Measurements from ENCODE around the gene ANAPC7. TPM values are rescaled to one million over a fixed set of nuclear protein-coding genes. Genes with fewer than 3 reads are reported as not detected.

Gene ANAPC7
- total RNA-seq, result 10 to 100 TPM; 60.2 to 65.8 TPM

DNA sequence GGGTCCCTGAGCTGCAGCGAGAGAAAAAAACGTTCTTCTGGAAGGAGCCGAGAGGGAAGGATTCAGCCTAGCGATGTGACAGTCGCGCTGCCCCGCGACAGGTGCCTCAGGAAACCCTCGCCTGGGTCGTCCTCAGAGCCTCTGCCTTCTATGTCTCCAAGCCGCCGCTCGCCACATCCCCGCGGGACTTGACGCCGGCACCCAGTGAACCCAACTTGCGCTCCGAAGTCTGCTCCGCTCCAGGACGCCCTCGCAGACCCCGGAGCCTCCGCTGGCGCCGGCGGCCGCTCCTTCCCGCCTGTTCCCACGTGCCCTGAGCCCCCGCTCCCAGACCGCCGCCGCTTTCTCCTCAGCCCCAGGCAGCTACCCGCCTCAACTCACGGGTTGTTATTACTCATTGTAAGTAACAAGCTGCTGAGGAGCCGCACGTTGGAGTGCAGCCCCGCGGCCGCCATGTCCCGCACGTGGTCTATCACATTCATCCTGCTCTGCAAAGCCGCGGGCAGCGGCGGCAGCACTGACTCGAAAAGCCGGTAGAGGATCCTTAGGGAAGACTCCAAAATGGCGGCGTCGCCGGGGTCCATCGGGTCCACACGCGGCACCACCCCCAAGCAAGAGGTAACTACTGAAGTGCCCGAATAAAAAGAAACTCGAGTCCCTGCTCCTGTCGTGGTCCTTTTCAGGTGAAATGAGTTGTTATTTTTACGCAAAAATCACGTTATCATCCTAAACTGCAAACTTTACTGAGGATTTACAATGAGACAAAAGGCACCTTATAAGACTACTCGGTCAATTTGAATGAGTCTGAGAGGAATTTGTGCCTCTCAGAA is at the start of gene ANAPC7:
TSS of gene ANAPC7 (minus strand) at position 563 of the 830 bp plus-strand sequence. CDS start at position 482, 81 bp downstream.
- Histone ChIP-seq H3K27ac (peak within 1 kb of the TSS; percentile 91 to 94), H3K4me3 (peak within 1 kb of the TSS; percentile 80 to 92), H3K4me1 (replicated peaks) (no peaks in the 10 kb centered on the region), H3K9me3 (no peaks in the 10 kb centered on the region), H3K27me3 (replicated peaks; ENCODE audit: insufficient read depth) (no peaks in the 10 kb centered on the region), H3K36me3 (peaks cover 0 to 4% of the 10 kb centered on the region in 2 donors)
- TF ChIP-seq POLR2A (IDR thresholded peaks at IDR 0.05) (peak; percentile 46), POLR2AphosphoS5 (IDR thresholded peaks at IDR 0.05) (peak; percentile 65)
- TF ChIP-seq, protein P1, sequence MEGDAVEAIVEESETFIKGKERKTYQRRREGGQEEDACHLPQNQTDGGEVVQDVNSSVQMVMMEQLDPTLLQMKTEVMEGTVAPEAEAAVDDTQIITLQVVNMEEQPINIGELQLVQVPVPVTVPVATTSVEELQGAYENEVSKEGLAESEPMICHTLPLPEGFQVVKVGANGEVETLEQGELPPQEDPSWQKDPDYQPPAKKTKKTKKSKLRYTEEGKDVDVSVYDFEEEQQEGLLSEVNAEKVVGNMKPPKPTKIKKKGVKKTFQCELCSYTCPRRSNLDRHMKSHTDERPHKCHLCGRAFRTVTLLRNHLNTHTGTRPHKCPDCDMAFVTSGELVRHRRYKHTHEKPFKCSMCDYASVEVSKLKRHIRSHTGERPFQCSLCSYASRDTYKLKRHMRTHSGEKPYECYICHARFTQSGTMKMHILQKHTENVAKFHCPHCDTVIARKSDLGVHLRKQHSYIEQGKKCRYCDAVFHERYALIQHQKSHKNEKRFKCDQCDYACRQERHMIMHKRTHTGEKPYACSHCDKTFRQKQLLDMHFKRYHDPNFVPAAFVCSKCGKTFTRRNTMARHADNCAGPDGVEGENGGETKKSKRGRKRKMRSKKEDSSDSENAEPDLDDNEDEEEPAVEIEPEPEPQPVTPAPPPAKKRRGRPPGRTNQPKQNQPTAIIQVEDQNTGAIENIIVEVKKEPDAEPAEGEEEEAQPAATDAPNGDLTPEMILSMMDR (IDR thresholded peaks at IDR 0.05), result peak in 1 of 4 experiments; percentile 6
- intact Hi-C loops (cut with DNase I), result no loop called here
- WGBS, result under 1% methylated on average over 62 of the region's 62 CpGs
- peak; percentile 87 for DNase-seq (ENCODE audit: low spot score)

- 58% methylated on average over 1 of the region's 1 CpG for WGBS
- DNase-seq (ENCODE audit: low spot score), result no peak
- intact Hi-C loops (cut with DNase I), result loop anchor here (5.0 kb wide), 2 partner anchors 151 to 436 kb away; no protein-coding TSS in a partner anchor
Measured at GRCh38 chr12:110451263-110451662, 47.8 kb upstream of the ANAPC7 start.

GRCh38 chr12:110449799-110450497 is 46.4 kb upstream of the ANAPC7 start, which contains the start of gene ARPC3:
TSS of gene ARPC3 (minus strand) at chr12:110450337. CDS start at chr12:110450260, 77 bp downstream.
- intact Hi-C loops (cut with DNase I), result loop anchor here (5.0 kb wide), 2 partner anchors 152 to 437 kb away; no protein-coding TSS in a partner anchor

More at GRCh38 chr12:110451263-110451662, 47.8 kb upstream of the ANAPC7 start:
- peaks cover 3% of the 10 kb centered on the region for H3K4me1 ChIP-seq (replicated peaks)
- no peaks in the 10 kb centered on the region for H3K9me3 ChIP-seq
- H3K27me3 ChIP-seq (replicated peaks; ENCODE audit: insufficient read depth), result no peaks in the 10 kb centered on the region
- H3K27ac ChIP-seq, result peak overlapping the region in 1 of 2 donors; percentile 79
- TF ChIP-seq POLR2AphosphoS5 (IDR thresholded peaks at IDR 0.05) (no peak), POLR2A (IDR thresholded peaks at IDR 0.05) (no peak)
- TF ChIP-seq, protein P1 (IDR thresholded peaks at IDR 0.05), result no peak
- H3K4me3 ChIP-seq, result no peak overlapping the region
- no peaks in the 10 kb centered on the region for H3K36me3 ChIP-seq

GRCh38 chr12:110444455-110444854 is 40.9 kb upstream of the ANAPC7 start:
- H3K9me3 ChIP-seq, result no peaks in the 10 kb centered on the region
- 95% methylated on average over 3 of the region's 3 CpGs for WGBS
- no peak for DNase-seq (ENCODE audit: low spot score)
- no peak for TF ChIP-seq POLR2A (IDR thresholded peaks at IDR 0.05)
- H3K27ac ChIP-seq, result no peak overlapping the region
- H3K36me3 ChIP-seq, result peaks cover 0 to 9% of the 10 kb centered on the region in 2 donors
- no peaks in the 10 kb centered on the region for H3K27me3 ChIP-seq (replicated peaks; ENCODE audit: insufficient read depth)
- peaks cover 3% of the 10 kb centered on the region for H3K4me1 ChIP-seq (replicated peaks)
- intact Hi-C loops (cut with DNase I), result no loop called here
- no peak overlapping the region for H3K4me3 ChIP-seq

More at GRCh38 chr12:110449799-110450497, 46.4 kb upstream of the ANAPC7 start, which contains the start of gene ARPC3:
- peaks cover 3% of the 10 kb centered on the region for H3K4me1 ChIP-seq (replicated peaks)
- H3K36me3 ChIP-seq, result no peaks in the 10 kb centered on the region
- peak within 1 kb of the TSS; percentile 79 to 82 for H3K27ac ChIP-seq
- H3K27me3 ChIP-seq (replicated peaks; ENCODE audit: insufficient read depth), result no peaks in the 10 kb centered on the region
- DNase-seq (ENCODE audit: low spot score), result peak; percentile 93
- under 1% methylated on average over 51 of the region's 51 CpGs for WGBS
- TF ChIP-seq, protein P1 (IDR thresholded peaks at IDR 0.05), result peak; percentile 55 to 94 (median 84)
- TF ChIP-seq POLR2AphosphoS5 (IDR thresholded peaks at IDR 0.05) (peak; percentile 95), POLR2A (IDR thresholded peaks at IDR 0.05) (peak; percentile 45)
- peak within 1 kb of the TSS; percentile 73 to 82 for H3K4me3 ChIP-seq
- no peaks in the 10 kb centered on the region for H3K9me3 ChIP-seq

DNA sequence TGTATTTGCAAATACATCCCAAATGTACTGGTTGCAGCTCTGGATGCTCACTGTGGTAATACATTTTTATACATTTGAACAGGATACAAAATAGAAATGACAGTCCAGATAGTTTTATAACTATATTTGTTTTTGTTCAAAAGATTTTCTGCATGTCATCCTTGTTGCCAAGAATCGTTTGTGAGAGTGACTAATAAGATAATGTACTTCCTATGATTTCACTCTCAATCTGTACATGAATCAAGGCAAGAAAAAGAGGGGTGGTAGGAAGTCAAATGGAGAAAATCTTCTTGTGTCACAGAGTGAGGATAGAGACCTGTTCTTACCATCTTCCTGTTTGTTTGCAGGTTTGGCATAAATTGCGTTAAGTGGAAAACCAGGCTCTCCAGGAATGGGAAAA is 32.7 kb upstream of the ANAPC7 start:
- intact Hi-C loops (cut with DNase I), result no loop called here
- peaks cover 0 to 5% of the 10 kb centered on the region in 2 donors for H3K36me3 ChIP-seq

More for the DNA sequence above, 32.7 kb upstream of the ANAPC7 start:
- WGBS, result 48% methylated on average over 2 of the region's 2 CpGs
- DNase-seq (ENCODE audit: low spot score), result no peak
- Histone ChIP-seq H3K4me1 (replicated peaks) (no peaks in the 10 kb centered on the region), H3K27me3 (replicated peaks; ENCODE audit: insufficient read depth) (no peaks in the 10 kb centered on the region), H3K9me3 (no peaks in the 10 kb centered on the region), H3K4me3 (no peak overlapping the region), H3K27ac (no peak overlapping the region)
- TF ChIP-seq, protein P1 (IDR thresholded peaks at IDR 0.05), result no peak
- TF ChIP-seq POLR2AphosphoS5 (IDR thresholded peaks at IDR 0.05), result no peak
- no peak for TF ChIP-seq POLR2A (IDR thresholded peaks at IDR 0.05)
